BE2C (cell line): ENCODE measurements around the gene PARD3B.
A peak's percentile ranks its signal among the peaks of the same experiment; 100 is the strongest.

ENCODE experiments used
- DNase-seq: peaks from one replicate; pipeline ENCODE4 v3.0.0-alpha.2; 2020
- H3K27me3 ChIP-seq: fragments of 250-450 bp; sonication (Bioruptor Pico); 2 replicates; pipeline ENCODE4 v1.5.1; 2020; ENCODE audit warnings: mild to moderate bottlenecking
- H3K36me3 ChIP-seq: fragments of 250-450 bp; sonication (Bioruptor Pico); 2 replicates; pipeline ENCODE4 v1.5.1; 2020; ENCODE audit warnings: mild to moderate bottlenecking
- H3K4me1 ChIP-seq: fragments of 250-450 bp; sonication (Bioruptor Pico); 2 replicates; pipeline ENCODE4 v1.5.1; 2020
- H3K4me3 ChIP-seq: 2 replicates; pipeline ENCODE4 v1.5.1; 2011; ENCODE audit warnings: low read depth, low read length
- H3K9me3 ChIP-seq: fragments of 250-450 bp; sonication (Bioruptor Pico); 2 replicates; pipeline ENCODE4 v1.5.1; 2020
- CTCF ChIP-seq: IDR thresholded peaks from 2 replicates; pipeline ENCODE4 v1.5.1; 2012; ENCODE audit warnings: mild to moderate bottlenecking, low read depth, low read length

Gene PARD3B

DNA sequence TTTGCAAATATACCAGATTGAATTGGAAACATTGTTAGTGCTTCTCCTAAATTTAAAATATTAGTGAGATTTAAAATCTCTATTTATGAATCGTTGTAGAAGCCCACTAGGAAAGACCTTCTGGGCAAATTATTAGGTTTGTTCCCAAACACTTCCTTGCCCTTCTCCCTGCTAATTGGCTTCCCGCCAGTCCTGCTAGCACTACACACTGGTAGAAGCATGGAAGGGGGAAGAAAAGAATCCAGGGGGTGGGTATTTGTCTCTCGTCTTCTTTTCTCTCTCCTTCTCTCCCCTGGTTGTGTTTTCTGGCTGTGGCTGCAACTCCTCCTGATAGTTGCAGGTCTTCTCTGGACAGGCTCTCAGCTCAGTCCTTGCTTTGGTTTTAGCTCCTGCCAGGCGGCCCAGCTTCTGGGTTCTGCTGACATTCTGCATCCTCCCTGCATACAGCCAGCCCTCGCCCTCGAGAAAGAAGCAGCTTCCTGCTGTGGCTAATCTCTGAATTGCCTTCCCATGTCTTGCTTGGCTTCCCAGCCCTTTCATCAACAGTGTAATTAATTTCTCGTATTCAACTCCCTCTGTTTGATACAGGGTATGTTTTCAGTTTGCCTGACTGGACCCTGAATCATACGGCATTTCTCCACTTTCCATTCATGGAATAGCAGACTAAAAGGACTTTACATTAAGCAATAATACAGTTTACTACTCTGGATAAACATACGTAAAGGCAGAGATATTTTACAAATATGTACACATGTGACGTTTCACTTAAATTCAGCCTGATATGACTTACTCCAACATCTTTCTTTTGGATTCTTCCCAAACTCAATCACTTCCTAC lies 6.9 kb upstream of the PARD3B start:
- Histone ChIP-seq H3K4me3 (no peak overlapping the region), H3K36me3 (no peaks in the 10 kb centered on the region), H3K9me3 (no peaks in the 10 kb centered on the region), H3K27me3 (no peaks in the 10 kb centered on the region; the same call in 1 of the 2 replicates), H3K4me1 (no peaks in the 10 kb centered on the region)
- peak; percentile 29 for DNase-seq
- no peak for TF ChIP-seq CTCF

DNA sequence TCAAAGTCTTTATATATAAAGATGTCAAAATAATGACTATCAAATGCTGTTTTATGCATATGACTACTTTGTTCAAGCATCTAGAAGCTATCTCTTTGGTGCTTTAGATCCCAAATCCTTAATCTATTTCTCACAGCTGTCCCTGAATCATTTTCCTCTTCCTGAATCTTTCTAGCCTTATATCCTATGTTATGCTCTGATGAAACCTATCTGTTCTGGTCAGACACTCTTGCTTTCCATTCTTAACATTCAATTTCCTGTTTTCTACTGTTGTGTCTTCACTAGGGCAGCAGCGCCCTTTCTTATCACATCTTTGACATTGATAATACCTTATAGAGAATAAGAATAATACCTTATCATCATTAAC lies 6.3 kb upstream of the PARD3B start:
- H3K36me3 ChIP-seq, result no peaks in the 10 kb centered on the region
- DNase-seq, result no peak
- TF ChIP-seq CTCF, result no peak
- H3K27me3 ChIP-seq, result no peaks in the 10 kb centered on the region; the same call in 1 of the 2 replicates
- no peaks in the 10 kb centered on the region for H3K4me1 ChIP-seq
- H3K4me3 ChIP-seq, result no peak overlapping the region
- H3K9me3 ChIP-seq, result no peaks in the 10 kb centered on the region

- H3K4me3 ChIP-seq, result no peak overlapping the region
- no peaks in the 10 kb centered on the region for H3K36me3 ChIP-seq
- DNase-seq, result no peak
- H3K9me3 ChIP-seq, result no peaks in the 10 kb centered on the region
- H3K27me3 ChIP-seq, result no peaks in the 10 kb centered on the region; the same call in 1 of the 2 replicates
- TF ChIP-seq CTCF, result no peak
- no peaks in the 10 kb centered on the region for H3K4me1 ChIP-seq
Measured at GRCh38 chr2:204541637-204542036, 3.6 kb upstream of the PARD3B start.

- H3K36me3 ChIP-seq, result no peaks in the 10 kb centered on the region
- DNase-seq, result no peak
- no peak overlapping the region for H3K4me3 ChIP-seq
- H3K9me3 ChIP-seq, result no peaks in the 10 kb centered on the region
- H3K27me3 ChIP-seq, result no peaks in the 10 kb centered on the region; the same call in 1 of the 2 replicates
- no peaks in the 10 kb centered on the region for H3K4me1 ChIP-seq
- no peak for TF ChIP-seq CTCF
Measured at GRCh38 chr2:204542982-204543608, 2.2 kb upstream of the PARD3B start.

DNA sequence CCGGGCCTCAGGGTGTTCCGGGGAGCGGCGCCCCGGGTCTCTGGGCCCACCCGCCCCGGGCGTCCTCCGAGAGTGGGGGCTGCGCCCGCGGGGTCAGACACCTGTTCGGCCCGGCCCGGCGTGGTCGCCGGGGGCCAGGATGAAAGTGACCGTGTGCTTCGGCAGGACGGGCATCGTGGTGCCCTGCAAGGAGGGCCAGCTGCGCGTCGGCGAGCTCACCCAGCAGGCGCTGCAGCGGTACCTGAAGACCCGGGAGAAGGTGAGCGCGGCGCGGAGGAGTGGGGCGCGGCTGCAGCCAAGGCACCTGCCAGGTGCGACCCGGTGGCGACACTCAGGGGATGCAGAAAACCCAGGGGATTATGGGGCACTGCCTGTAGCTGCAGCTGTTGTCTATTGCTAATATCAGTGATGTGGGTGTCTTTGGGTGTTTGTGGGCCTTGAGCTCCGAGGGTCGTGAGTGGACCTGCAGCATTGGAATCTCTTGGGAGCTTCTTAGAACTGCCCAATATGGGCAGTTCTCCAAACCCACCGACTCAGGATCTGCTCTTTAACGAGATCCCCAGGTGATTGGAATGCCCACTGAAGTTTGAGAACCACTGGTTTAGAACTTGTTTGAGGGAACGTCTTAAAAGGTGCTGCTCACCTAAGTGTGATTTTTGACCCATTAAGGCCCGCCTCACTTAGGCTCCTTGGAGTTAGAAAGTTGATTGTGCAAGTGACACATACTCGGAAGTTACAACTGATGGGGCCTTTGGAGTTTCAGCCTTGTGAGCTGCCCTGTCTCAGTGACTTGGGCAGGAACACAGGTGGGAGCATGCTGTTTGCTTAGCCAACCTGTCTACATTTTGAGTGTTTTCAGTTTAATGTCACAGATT lies 823 bp downstream of the PARD3B start:
- peak overlapping the region; percentile 74 for H3K4me3 ChIP-seq

More for the DNA sequence above, 823 bp downstream of the PARD3B start:
- Histone ChIP-seq H3K36me3 (no peaks in the 10 kb centered on the region), H3K27me3 (no peaks in the 10 kb centered on the region), H3K4me1 (no peaks in the 10 kb centered on the region), H3K9me3 (no peaks in the 10 kb centered on the region)
- no peak for DNase-seq
- TF ChIP-seq CTCF, result no peak
